OCI-LY3 (cell line): ENCODE data around the gene HES6.

ENCODE experiments used
- EZH2phosphoT487 ChIP-seq: fragments of 200-600 bp; shearing (Covaris generic); IDR thresholded peaks from 2 replicates; pipeline ENCODE4 v1.6.1; 2018; ENCODE audit warnings: antibody characterized with exemption, mixed run types, low read depth
- TF ChIP-seq, protein P1 (sequence below): fragments of 200-600, 300-600 bp; sonication (generic); IDR thresholded peaks from 2 replicates; pipeline ENCODE4 v1.5.1; 2014; ENCODE audit warnings: antibody characterized with exemption, low read length, low read depth

DNA sequence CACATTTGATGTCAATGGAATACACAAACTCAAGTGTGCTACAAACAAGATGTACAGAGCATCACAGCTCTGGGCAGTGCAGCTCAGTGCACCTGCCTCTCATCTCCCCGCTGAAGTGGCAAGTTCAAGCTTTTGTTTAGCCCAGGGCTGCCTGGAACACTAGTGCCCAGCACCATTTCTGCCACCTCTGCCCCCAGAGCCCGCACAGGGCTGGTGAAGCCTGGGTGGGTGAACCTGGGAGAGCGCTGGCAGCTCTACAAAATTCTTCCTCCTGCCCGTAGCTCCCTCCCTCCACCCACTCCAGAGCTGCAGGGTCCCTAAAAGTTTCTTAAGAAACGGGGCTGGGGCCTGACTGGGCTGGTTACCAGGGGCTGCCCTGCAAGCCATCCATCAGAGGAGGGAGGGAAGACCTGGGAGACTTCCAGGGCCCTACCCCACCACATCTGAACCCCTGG is 1.5 kb downstream of the HES6 start:
- TF ChIP-seq, protein P1, sequence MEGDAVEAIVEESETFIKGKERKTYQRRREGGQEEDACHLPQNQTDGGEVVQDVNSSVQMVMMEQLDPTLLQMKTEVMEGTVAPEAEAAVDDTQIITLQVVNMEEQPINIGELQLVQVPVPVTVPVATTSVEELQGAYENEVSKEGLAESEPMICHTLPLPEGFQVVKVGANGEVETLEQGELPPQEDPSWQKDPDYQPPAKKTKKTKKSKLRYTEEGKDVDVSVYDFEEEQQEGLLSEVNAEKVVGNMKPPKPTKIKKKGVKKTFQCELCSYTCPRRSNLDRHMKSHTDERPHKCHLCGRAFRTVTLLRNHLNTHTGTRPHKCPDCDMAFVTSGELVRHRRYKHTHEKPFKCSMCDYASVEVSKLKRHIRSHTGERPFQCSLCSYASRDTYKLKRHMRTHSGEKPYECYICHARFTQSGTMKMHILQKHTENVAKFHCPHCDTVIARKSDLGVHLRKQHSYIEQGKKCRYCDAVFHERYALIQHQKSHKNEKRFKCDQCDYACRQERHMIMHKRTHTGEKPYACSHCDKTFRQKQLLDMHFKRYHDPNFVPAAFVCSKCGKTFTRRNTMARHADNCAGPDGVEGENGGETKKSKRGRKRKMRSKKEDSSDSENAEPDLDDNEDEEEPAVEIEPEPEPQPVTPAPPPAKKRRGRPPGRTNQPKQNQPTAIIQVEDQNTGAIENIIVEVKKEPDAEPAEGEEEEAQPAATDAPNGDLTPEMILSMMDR: no peak
- no peak for TF ChIP-seq EZH2phosphoT487
